Measurements from ENCODE around the gene ABCC3. TPM values are rescaled to one million over a fixed set of nuclear protein-coding genes. Genes with fewer than 3 reads are reported as not detected.

The ABCC3 gene
- total and polyA plus RNA-seq, 2 of the 8 experiments (the other 6 are each of a cell fraction or from before 2014, with no cell fraction given): 0.35 to 0.37 TPM

GRCh38 chr17:50647187-50647586, 12.5 kb downstream of the ABCC3 start:
- Histone ChIP-seq H2BK15ac (ENCODE audit: low read length) (no peak overlapping the region), H4K91ac (replicated peaks; ENCODE audit: insufficient read length, low read length) (no peak overlapping the region), H3K14ac (ENCODE audit: insufficient read length) (no peak overlapping the region), H3K18ac (ENCODE audit: extremely low read depth, low read length) (no peak overlapping the region), H3K4me1 (replicated peaks in 1 of 4; ENCODE audit: control insufficient read depth in 3 of 4, insufficient read depth in 4 of 4, low read length in 3 of 4) (no peaks in the 10 kb centered on the region), H2AFZ (ENCODE audit: low read length) (no peak overlapping the region), H4K20me1 (replicated peaks in 1 of 2; ENCODE audit: control insufficient read depth in 1 of 2, insufficient read depth in 2 of 2, low read length in 2 of 2) (no peaks in the 10 kb centered on the region), H2BK120ac (replicated peaks; ENCODE audit: low read depth, low read length) (no peak overlapping the region), H3K9me3 (ENCODE audit: insufficient read depth in 2 of 2, low read depth in 1 of 2, low read length in 1 of 2) (no peaks in the 10 kb centered on the region), H3K27ac (ENCODE audit: low read depth, low read length) (no peak overlapping the region), H4K5ac (ENCODE audit: insufficient read length, low read depth, low read length) (no peak overlapping the region), H2BK5ac (ENCODE audit: low read depth, low read length) (no peak overlapping the region), H3K9ac (replicated peaks in 1 of 4; ENCODE audit: extremely low read depth in 1 of 4, low read depth in 3 of 4, low read length in 3 of 4) (no peak overlapping the region), H3K36me3 (ENCODE audit: control insufficient read depth in 2 of 4, insufficient read depth in 4 of 4, low read length in 3 of 4) (no peaks in the 10 kb centered on the region), H3K79me2 (ENCODE audit: control insufficient read depth in 1 of 2, insufficient read depth in 2 of 2, low read length in 2 of 2) (no peaks in the 10 kb centered on the region), H3K4ac (replicated peaks; ENCODE audit: insufficient read length, low read depth, low read length) (no peak overlapping the region), H3K4me2 (ENCODE audit: insufficient read depth in 1 of 2, low read depth in 2 of 2, low read length in 2 of 2) (no peak overlapping the region), H2BK20ac (ENCODE audit: low read length) (no peak overlapping the region), H3K23ac (ENCODE audit: insufficient read length) (no peak overlapping the region), H4K8ac (ENCODE audit: extremely low read depth, insufficient read depth, low read length) (no peak overlapping the region), H3K23me2 (ENCODE audit: low read depth, low read length) (no peaks in the 10 kb centered on the region), H3K79me1 (ENCODE audit: low read depth, low read length) (no peaks in the 10 kb centered on the region), H3K27me3 (replicated peaks in 1 of 4; ENCODE audit: control insufficient read depth in 3 of 4, extremely low read depth in 1 of 4, insufficient read depth in 3 of 4, low read length in 3 of 4) (no peaks in the 10 kb centered on the region), H2BK12ac (ENCODE audit: low read depth, low read length) (no peak overlapping the region), H3K4me3 (ENCODE audit: extremely low read depth in 1 of 4, insufficient read depth in 2 of 4, low read depth in 3 of 4, low read length in 4 of 4) (no peak overlapping the region), H3K56ac (replicated peaks; ENCODE audit: insufficient read length, low read depth, low read length) (no peak overlapping the region), H2AK5ac (ENCODE audit: low read depth, low read length) (no peak overlapping the region)
- FAIRE-seq (no peak), DNase-seq (ENCODE audit: low read depth in 1 of 2, low spot score in 2 of 2) (no peak)
- 71% methylated on average over 2 of the region's 2 CpGs; no CpG with 5 or more reads in 1 of the 2 experiments for WGBS, 2 experiments (ENCODE audit: extremely low coverage in 1 of 2, insufficient coverage in 1 of 2, insufficient read length in 1 of 2, insufficient replicate concordance in 2 of 2, low coverage in 1 of 2, low lambda C conversion rate in 2 of 2, missing lambda C conversion rate in 1 of 2)
- POLR2A ChIA-PET (ENCODE audit: partially characterized antibody): interaction anchor here (1.4 kb wide), 1 partner anchor 10 kb away, joined by 7 read pairs; no protein-coding TSS in a partner anchor
- TF ChIP-seq JUND (IDR thresholded peaks at IDR 0.05; ENCODE audit: low read length): no peak
- TF ChIP-seq SUZ12 (IDR thresholded peaks at IDR 0.05; ENCODE audit: low read length): no peak
- no peak for TF ChIP-seq YY1 (IDR thresholded peaks at IDR 0.05; ENCODE audit: low read depth, low read length)
- TF ChIP-seq CHD1 (IDR thresholded peaks at IDR 0.05; ENCODE audit: low read depth, low read length): no peak
- TF ChIP-seq RXRA (IDR thresholded peaks at IDR 0.05; ENCODE audit: insufficient read depth, low read depth, low read length): no peak
- TF ChIP-seq BCL11A (IDR thresholded peaks at IDR 0.05; ENCODE audit: low read depth in 2 of 2, low read length in 2 of 2): no peak
- no peak for TF ChIP-seq POLR2AphosphoS5 (IDR thresholded peaks at IDR 0.05; ENCODE audit: low read depth, low read length)
- no peak for TF ChIP-seq RBBP5 (IDR thresholded peaks at IDR 0.05; ENCODE audit: borderline replicate concordance, low read depth, low read length)
- TF ChIP-seq RFX5 (IDR thresholded peaks at IDR 0.05; ENCODE audit: borderline replicate concordance, low read depth, low read length): no peak
- TF ChIP-seq HDAC6 (IDR thresholded peaks at IDR 0.05; ENCODE audit: low read depth, low read length): no peak
- no peak for TF ChIP-seq TAF1 (IDR thresholded peaks at IDR 0.05; ENCODE audit: low read depth, low read length)
- no peak for TF ChIP-seq EGR1 (IDR thresholded peaks at IDR 0.05; ENCODE audit: borderline replicate concordance, low read depth, low read length)
- TF ChIP-seq EZH2 (IDR thresholded peaks at IDR 0.05; ENCODE audit: low read depth, low read length, severe bottlenecking): no peak
- CTCF ChIA-PET (ENCODE audit: partially characterized antibody): interaction anchor here (0.8 to 5.3 kb wide), 8 partner anchors 12 to 165 kb away, joined by 3 to 22 read pairs (median 6); no protein-coding TSS in a partner anchor

Measured in H1 (cell line).